ENCODE data around the gene ARHGEF9. TPM values are rescaled to one million over a fixed set of nuclear protein-coding genes. Genes with fewer than 3 reads are reported as not detected.

ARHGEF9 gene
- total RNA-seq, 4 donors from 2014 or later: 18.7 to 21.4 (median 20.4) TPM

- Histone ChIP-seq H3K36me3 (peaks cover 0 to 57% (median 20%) of the 10 kb centered on the region in 4 donors), H3K4me3 (no peak overlapping the region), H3K27ac (replicated peaks in 1 of 4) (no peak overlapping the region), H3K27me3 (no peaks in the 10 kb centered on the region), H3K9me3 (no peaks in the 10 kb centered on the region), H3K4me1 (no peaks in the 10 kb centered on the region)
- intact Hi-C loops (cut with DNase I): no loop called here
- 98% methylated on average over 4 of the region's 4 CpGs for WGBS
- no peak for TF ChIP-seq POLR2AphosphoS5 (IDR thresholded peaks at IDR 0.05)
- TF ChIP-seq CTCF (IDR thresholded peaks at IDR 0.05): no peak
- no peak for TF ChIP-seq POLR2A (IDR thresholded peaks at IDR 0.05; ENCODE audit: low read depth)
- TF ChIP-seq EP300 (IDR thresholded peaks at IDR 0.05): no peak
- DNase-seq (ENCODE audit: extremely low spot score): no peak
Observed at GRCh38 chrX:63673896-63674295, 111.1 kb downstream of the ARHGEF9 start.

GRCh38 chrX:63664741-63665140 lies 120.3 kb downstream of the ARHGEF9 start:
- intact Hi-C loops (cut with DNase I): no loop called here
- Histone ChIP-seq H3K4me1 (no peaks in the 10 kb centered on the region), H3K27me3 (no peaks in the 10 kb centered on the region), H3K4me3 (no peak overlapping the region), H3K27ac (replicated peaks in 1 of 4) (no peak overlapping the region), H3K9me3 (no peaks in the 10 kb centered on the region), H3K36me3 (peaks cover 0 to 13% (median 0%) of the 10 kb centered on the region in 4 donors)
- TF ChIP-seq POLR2A (IDR thresholded peaks at IDR 0.05; ENCODE audit: low read depth): no peak
- no peak for DNase-seq (ENCODE audit: extremely low spot score)

DNA sequence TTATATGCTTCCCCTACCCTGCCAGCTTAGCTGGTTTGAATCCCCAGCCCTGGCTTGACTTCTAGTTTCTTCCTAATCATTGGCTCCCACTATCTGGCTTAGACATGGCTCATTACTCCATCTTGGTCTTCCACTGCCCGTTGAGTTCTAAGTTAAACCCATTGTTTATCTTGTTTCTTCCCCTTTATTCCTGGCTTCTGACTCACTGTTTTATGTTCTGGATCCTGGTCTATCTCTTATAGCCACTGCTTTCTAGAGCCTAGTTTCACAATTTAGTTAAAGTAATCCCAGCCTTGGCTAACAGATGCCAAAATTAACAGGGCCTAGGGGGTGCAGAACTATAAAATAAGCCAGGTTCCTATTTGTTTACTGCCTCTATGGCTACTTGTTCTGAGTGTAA lies 120.9 kb downstream of the ARHGEF9 start:
- no peaks in the 10 kb centered on the region for H3K9me3 ChIP-seq
- intact Hi-C loops (cut with DNase I): no loop called here
- peaks cover 0 to 13% (median 0%) of the 10 kb centered on the region in 4 donors for H3K36me3 ChIP-seq
- no peaks in the 10 kb centered on the region for H3K27me3 ChIP-seq
- DNase-seq (ENCODE audit: extremely low spot score): no peak
- peaks cover 0 to 4% (median 3%) of the 10 kb centered on the region in 4 donors for H3K4me1 ChIP-seq
- TF ChIP-seq CTCF (IDR thresholded peaks at IDR 0.05): no peak
- H3K27ac ChIP-seq (replicated peaks in 1 of 4): no peak overlapping the region
- WGBS: 30% methylated on average over 1 of the region's 1 CpG
- H3K4me3 ChIP-seq: no peak overlapping the region

DNA sequence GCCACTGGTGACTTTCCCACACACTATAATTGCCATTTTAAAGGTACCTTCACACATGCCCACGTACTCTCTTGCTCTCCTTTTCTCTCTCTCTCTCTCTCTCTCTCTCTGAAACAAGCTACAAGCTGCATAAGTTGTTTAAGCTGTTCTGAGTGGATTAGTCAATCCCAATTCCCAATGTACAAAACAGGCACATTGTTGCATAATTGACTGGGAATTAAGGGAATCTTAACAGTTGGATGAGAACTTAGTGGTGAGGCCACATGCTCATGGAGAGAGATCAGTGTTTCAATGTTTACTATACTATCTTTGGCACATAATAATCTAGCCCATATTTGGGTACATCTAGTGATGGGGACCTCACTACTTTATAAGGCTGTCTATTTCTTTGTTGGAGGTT lies 123.3 kb downstream of the ARHGEF9 start:
- Histone ChIP-seq H3K27ac (replicated peaks in 1 of 4) (no peak overlapping the region), H3K4me3 (no peak overlapping the region), H3K36me3 (peaks cover 0 to 13% (median 0%) of the 10 kb centered on the region in 4 donors), H3K4me1 (peaks cover 5 to 21% (median 15%) of the 10 kb centered on the region in 4 donors), H3K27me3 (no peaks in the 10 kb centered on the region), H3K9me3 (no peaks in the 10 kb centered on the region)
- 31% methylated on average over 1 of the region's 1 CpG for WGBS
- intact Hi-C loops (cut with DNase I): no loop called here
- no peak for DNase-seq (ENCODE audit: extremely low spot score)
- TF ChIP-seq POLR2A (IDR thresholded peaks at IDR 0.05; ENCODE audit: low read depth): no peak
- no peak for TF ChIP-seq CTCF (IDR thresholded peaks at IDR 0.05)
- no peak for TF ChIP-seq EP300 (IDR thresholded peaks at IDR 0.05)
- TF ChIP-seq POLR2AphosphoS5 (IDR thresholded peaks at IDR 0.05): no peak

GRCh38 chrX:63658920-63659319 lies 126.1 kb downstream of the ARHGEF9 start:
- no peak for DNase-seq (ENCODE audit: extremely low spot score)
- 67% methylated on average over 1 of the region's 1 CpG for WGBS
- H3K4me1 ChIP-seq: peaks cover 5 to 21% (median 15%) of the 10 kb centered on the region in 4 donors
- H3K4me3 ChIP-seq: no peak overlapping the region
- TF ChIP-seq POLR2A (IDR thresholded peaks at IDR 0.05; ENCODE audit: low read depth) (no peak), CTCF (IDR thresholded peaks at IDR 0.05) (no peak), EP300 (IDR thresholded peaks at IDR 0.05) (no peak), POLR2AphosphoS5 (IDR thresholded peaks at IDR 0.05) (no peak)
- H3K27ac ChIP-seq (replicated peaks in 1 of 4): peak overlapping the region in 1 of 4 donors; percentile 32
- intact Hi-C loops (cut with DNase I): no loop called here
- no peaks in the 10 kb centered on the region for H3K27me3 ChIP-seq
- peaks cover 0 to 13% (median 0%) of the 10 kb centered on the region in 4 donors for H3K36me3 ChIP-seq
- no peaks in the 10 kb centered on the region for H3K9me3 ChIP-seq
